Sigmoid colon (tissue), 7 donors: ENCODE results near the gene GALR1. TPM values are rescaled to one million over a fixed set of nuclear protein-coding genes. Genes with fewer than 3 reads are reported as not detected.

ENCODE experiments used
- DNase-seq: peaks from one replicate; pipeline ENCODE4 v3.0.0-alpha.2; 2019
- H3K27ac ChIP-seq, 4 donors: fragments of 200-600 bp; sonication (generic); one replicate each; pipeline ENCODE4 v1.5.1; 2016 to 2019; ENCODE audit warnings: mild to moderate bottlenecking in 1 of 4
- H3K27me3 ChIP-seq, 3 donors: fragments of 200-600 bp; sonication (generic); one replicate each; pipeline ENCODE4 v1.5.1; 2019; ENCODE audit warnings: mild to moderate bottlenecking in 1 of 3
- H3K36me3 ChIP-seq, 4 donors: fragments of 200-600 bp; sonication (generic); one replicate each; pipeline ENCODE4 v1.5.1; 2016 to 2019
- H3K4me1 ChIP-seq, 4 donors: fragments of 200-600 bp; sonication (generic); one replicate each; pipeline ENCODE4 v1.5.1; 2017 to 2019
- H3K4me3 ChIP-seq, 4 donors: fragments of 200-600 bp; sonication (generic); one replicate each; pipeline ENCODE4 v1.5.1; 2017 to 2019; ENCODE audit warnings: mild to moderate bottlenecking in 2 of 4, moderate library complexity in 1 of 4
- H3K9me3 ChIP-seq, 4 donors: fragments of 200-600 bp in 3 of 4; sonication (generic) in 3 of 4; one replicate each; pipeline versions ENCODE4 v1.5.1 to v1.6.1; 2013 to 2019
- EP300 ChIP-seq, 4 donors: sonication (generic); formaldehyde crosslinking; IDR thresholded peaks; one replicate each; pipeline ENCODE4 v1.6.1; 2017; ENCODE audit warnings: antibody characterized with exemption in 4 of 4
- POLR2A ChIP-seq, 2 donors: fragments of 450-650 bp; IDR thresholded peaks; one replicate each; pipeline ENCODE4 v1.6.1; 2016; ENCODE audit warnings: antibody characterized with exemption in 2 of 2, mild to moderate bottlenecking in 2 of 2, moderate library complexity in 2 of 2
- POLR2AphosphoS5 ChIP-seq, 4 donors: sonication (generic); formaldehyde crosslinking; IDR thresholded peaks; one replicate each; pipeline ENCODE4 v1.6.1; 2017; ENCODE audit warnings: antibody characterized with exemption in 4 of 4
- WGBS, 2 donors: extraction: QIAGEN DNeasy Blood & Tissue Kit; methylation state at CpG; one replicate each; pipeline ENCODE4 v1.1.7; 2013; 5-methylcytosine and 5-hydroxymethylcytosine counted together
- intact Hi-C: fragments of 100-400 bp; cut with DNase I; formaldehyde crosslinking; loops from one replicate; pipeline ENCODE4 v1.15.1; 2023
- polyA plus RNA-seq, 3 donors: library from polyadenylated mRNA; stranded (reverse); fragments of 200-250 nt; gene quantifications; one replicate each; pipeline ENCODE4 v1.2.3, GENCODE V29; 2013
- total RNA-seq, 4 donors: library from RNA; depleted of rRNA; stranded (reverse); fragments of >200 nt; gene quantifications; one replicate each; pipeline ENCODE4 v1.1.0, GENCODE V29; 2016
- TF ChIP-seq, protein P1 (sequence below), 4 experiments: fragments of 450-650 bp in 3 of 4; fragments of 200-600 bp in 1 of 4; IDR thresholded peaks; one replicate each; pipeline ENCODE4 v1.5.1; 2016 to 2019; ENCODE audit warnings: antibody characterized with exemption in 4 of 4, mild to moderate bottlenecking in 3 of 4, moderate library complexity in 2 of 4
- donor health status: healthy with polysubstance abuse.
- donor health status: Bipolar disorder and iron deficiency.
- donor health status: healthy.

GALR1 gene
- total and polyA plus RNA-seq, 7 donors, result 0.16 to 0.71 (median 0.33) TPM; not detected in 2

DNA sequence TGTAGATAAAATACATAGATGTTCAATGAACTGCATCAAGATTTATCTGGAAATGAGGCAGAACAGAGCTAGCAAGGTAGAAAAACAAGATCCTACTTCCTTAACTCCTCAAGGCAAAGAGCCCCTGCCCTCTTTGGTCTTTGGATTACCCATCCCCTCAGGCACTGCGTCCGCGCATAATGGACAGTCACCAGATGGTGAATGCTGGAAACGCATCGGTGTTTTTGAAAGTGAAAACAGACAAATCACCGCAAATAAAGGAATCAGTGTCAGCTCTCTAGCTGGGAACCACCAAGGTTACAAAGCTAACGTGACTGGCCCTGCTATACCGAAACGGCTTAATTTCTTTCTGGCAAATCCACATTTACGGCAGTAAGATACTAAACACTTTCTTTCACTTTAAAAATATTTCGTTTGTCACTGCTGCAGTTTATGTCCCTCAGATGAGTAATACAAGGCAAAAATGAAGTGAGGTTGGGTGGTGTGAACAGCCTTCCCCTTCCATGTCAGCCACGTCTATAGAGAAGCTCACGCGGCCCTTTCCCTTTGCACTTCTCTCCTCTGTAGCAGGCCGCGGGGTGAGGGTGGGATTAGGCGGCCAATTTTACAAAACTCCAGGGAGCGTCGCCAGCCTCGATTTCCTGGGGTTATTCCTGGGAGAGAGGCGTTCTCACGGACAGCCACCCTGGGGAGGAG, 627 bp upstream of the GALR1 start:
- Histone ChIP-seq H3K9me3 (peaks cover 0 to 6% (median 0%) of the 10 kb centered on the region in 4 donors), H3K27me3 (peaks cover 14 to 63% (median 38%) of the 10 kb centered on the region in 3 donors), H3K4me1 (peaks cover 0 to 25% (median 21%) of the 10 kb centered on the region in 4 donors), H3K4me3 (peak overlapping the region in 3 of 4 donors; percentile 32 to 39 (median 33)), H3K27ac (no peak overlapping the region), H3K36me3 (no peaks in the 10 kb centered on the region)
- WGBS, 2 donors, result 2 to 6% methylated on average over 22 of the region's 22 CpGs
- TF ChIP-seq EP300 (IDR thresholded peaks at IDR 0.05), result no peak
- TF ChIP-seq, protein P1, sequence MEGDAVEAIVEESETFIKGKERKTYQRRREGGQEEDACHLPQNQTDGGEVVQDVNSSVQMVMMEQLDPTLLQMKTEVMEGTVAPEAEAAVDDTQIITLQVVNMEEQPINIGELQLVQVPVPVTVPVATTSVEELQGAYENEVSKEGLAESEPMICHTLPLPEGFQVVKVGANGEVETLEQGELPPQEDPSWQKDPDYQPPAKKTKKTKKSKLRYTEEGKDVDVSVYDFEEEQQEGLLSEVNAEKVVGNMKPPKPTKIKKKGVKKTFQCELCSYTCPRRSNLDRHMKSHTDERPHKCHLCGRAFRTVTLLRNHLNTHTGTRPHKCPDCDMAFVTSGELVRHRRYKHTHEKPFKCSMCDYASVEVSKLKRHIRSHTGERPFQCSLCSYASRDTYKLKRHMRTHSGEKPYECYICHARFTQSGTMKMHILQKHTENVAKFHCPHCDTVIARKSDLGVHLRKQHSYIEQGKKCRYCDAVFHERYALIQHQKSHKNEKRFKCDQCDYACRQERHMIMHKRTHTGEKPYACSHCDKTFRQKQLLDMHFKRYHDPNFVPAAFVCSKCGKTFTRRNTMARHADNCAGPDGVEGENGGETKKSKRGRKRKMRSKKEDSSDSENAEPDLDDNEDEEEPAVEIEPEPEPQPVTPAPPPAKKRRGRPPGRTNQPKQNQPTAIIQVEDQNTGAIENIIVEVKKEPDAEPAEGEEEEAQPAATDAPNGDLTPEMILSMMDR (IDR thresholded peaks at IDR 0.05), result no peak
- TF ChIP-seq POLR2AphosphoS5 (IDR thresholded peaks at IDR 0.05), result no peak
- no peak for TF ChIP-seq POLR2A (IDR thresholded peaks at IDR 0.05)
- intact Hi-C loops, result no loop called here
- no peak for DNase-seq

DNA sequence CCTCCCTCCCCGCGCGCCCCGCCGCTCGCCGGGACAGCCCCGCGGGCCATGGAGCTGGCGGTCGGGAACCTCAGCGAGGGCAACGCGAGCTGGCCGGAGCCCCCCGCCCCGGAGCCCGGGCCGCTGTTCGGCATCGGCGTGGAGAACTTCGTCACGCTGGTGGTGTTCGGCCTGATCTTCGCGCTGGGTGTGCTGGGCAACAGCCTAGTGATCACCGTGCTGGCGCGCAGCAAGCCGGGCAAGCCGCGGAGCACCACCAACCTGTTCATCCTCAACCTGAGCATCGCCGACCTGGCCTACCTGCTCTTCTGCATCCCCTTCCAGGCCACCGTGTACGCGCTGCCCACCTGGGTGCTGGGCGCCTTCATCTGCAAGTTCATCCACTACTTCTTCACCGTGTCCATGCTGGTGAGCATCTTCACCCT, 865 bp downstream of the GALR1 start:
- intact Hi-C loops, result no loop called here
- Histone ChIP-seq H3K4me3 (peak overlapping the region in 1 of 4 donors; percentile 39), H3K36me3 (no peaks in the 10 kb centered on the region), H3K27me3 (peaks cover 14 to 63% (median 38%) of the 10 kb centered on the region in 3 donors), H3K27ac (no peak overlapping the region), H3K4me1 (peaks cover 0 to 25% (median 21%) of the 10 kb centered on the region in 4 donors), H3K9me3 (peaks cover 0 to 6% (median 0%) of the 10 kb centered on the region in 4 donors)
- 4 to 6% methylated on average over 40 of the region's 40 CpGs for WGBS, 2 donors
- no peak for DNase-seq
- TF ChIP-seq POLR2AphosphoS5 (IDR thresholded peaks at IDR 0.05) (no peak), EP300 (IDR thresholded peaks at IDR 0.05) (no peak), POLR2A (IDR thresholded peaks at IDR 0.05) (no peak)
- TF ChIP-seq, protein P1 (IDR thresholded peaks at IDR 0.05), result no peak

DNA sequence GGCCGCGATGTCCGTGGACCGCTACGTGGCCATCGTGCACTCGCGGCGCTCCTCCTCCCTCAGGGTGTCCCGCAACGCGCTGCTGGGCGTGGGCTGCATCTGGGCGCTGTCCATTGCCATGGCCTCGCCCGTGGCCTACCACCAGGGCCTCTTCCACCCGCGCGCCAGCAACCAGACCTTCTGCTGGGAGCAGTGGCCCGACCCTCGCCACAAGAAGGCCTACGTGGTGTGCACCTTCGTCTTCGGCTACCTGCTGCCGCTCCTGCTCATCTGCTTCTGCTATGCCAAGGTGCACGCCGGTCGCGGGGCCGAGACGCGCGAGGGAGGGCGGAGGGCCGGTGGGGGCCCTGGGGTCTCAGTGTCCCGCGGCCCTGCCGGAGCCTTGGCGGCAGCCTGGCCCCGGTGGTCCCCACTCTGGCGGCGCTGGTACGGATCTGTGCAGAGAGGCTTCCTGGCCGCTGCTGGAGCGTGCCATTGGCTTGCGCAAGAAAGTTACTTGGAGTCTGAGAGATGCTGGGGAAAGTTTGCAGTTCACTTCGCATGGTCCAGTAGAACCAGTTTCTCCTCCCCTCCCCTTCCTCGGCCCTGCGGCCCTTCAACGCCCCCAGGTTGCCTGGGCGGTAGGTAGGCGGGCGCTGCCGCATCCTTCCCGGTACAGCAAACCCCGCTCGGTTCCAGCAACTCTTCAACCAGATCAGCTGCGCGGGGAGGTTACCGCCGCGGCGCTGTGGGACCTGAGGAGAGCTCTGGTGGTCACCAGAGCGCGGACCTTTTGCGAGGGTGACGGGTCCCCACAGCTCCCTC, 1.5 kb downstream of the GALR1 start:
- peaks cover 0 to 6% (median 0%) of the 10 kb centered on the region in 4 donors for H3K9me3 ChIP-seq
- H3K36me3 ChIP-seq, result no peaks in the 10 kb centered on the region
- peaks cover 14 to 62% (median 38%) of the 10 kb centered on the region in 3 donors for H3K27me3 ChIP-seq
- 6 to 7% methylated on average over 67 of the region's 67 CpGs for WGBS, 2 donors
- DNase-seq, result no peak
- H3K4me3 ChIP-seq, result no peak overlapping the region
- intact Hi-C loops, result no loop called here
- TF ChIP-seq EP300 (IDR thresholded peaks at IDR 0.05), result no peak
- no peak for TF ChIP-seq POLR2AphosphoS5 (IDR thresholded peaks at IDR 0.05)
- no peak for TF ChIP-seq POLR2A (IDR thresholded peaks at IDR 0.05)
- TF ChIP-seq, protein P1 (IDR thresholded peaks at IDR 0.05), result no peak
- peaks cover 0 to 25% (median 21%) of the 10 kb centered on the region in 4 donors for H3K4me1 ChIP-seq
- H3K27ac ChIP-seq, result no peak overlapping the region

DNA sequence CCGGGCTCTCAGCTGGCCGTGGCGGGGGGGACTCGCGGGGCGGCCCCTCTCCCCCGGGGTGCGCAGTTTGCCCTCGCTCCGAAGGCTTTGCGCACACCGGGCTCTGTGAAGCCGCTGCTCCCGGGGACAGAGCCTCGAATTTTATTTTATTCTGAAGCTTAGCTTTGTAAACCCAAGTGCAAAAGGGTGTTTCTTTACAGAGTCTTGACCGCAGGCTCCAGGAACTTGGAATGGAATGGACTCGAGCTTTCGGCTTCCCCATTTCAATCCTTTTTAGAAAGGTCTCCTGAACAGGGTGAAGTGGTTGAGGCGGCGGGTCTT, 2.0 kb downstream of the GALR1 start:
- H3K4me3 ChIP-seq, result no peak overlapping the region
- peaks cover 0 to 6% (median 0%) of the 10 kb centered on the region in 4 donors for H3K9me3 ChIP-seq
- intact Hi-C loops, result no loop called here
- H3K4me1 ChIP-seq, result peaks cover 0 to 25% (median 21%) of the 10 kb centered on the region in 4 donors
- DNase-seq, result no peak
- H3K27me3 ChIP-seq, result peaks cover 14 to 57% (median 38%) of the 10 kb centered on the region in 3 donors
- H3K27ac ChIP-seq, result no peak overlapping the region
- 9 to 17% methylated on average over 20 of the region's 20 CpGs for WGBS, 2 donors
- TF ChIP-seq, protein P1 (IDR thresholded peaks at IDR 0.05), result no peak
- TF ChIP-seq POLR2AphosphoS5 (IDR thresholded peaks at IDR 0.05) (no peak), POLR2A (IDR thresholded peaks at IDR 0.05) (no peak), EP300 (IDR thresholded peaks at IDR 0.05) (no peak)
- H3K36me3 ChIP-seq, result no peaks in the 10 kb centered on the region
